ENCODE results near the gene NCS1.

Gene NCS1

DNA sequence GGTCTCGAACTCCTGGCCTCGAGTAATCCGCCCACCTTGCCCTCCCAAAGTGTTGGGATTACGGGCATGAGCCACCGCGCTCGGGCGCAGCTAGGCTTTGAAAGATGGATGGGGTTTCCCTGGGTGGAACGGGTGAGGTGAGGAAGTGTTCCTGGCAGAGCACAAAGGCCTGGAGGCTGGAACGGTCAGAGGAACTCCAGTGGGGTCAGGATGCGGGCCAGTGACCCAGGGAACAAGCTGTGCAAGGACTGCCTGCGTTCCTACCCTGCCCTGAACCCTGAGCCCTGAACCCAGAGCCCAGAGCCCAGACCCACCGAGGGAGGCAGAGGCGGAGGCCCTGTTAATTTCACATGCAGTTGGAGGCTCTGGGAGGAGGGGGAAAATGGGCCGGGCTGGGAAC is 23.4 kb downstream of the NCS1 start:
- no peak for DNase-seq

- no peak for DNase-seq
Measured at GRCh38 chr9:130196643-130197042, 24.4 kb downstream of the NCS1 start.

- DNase-seq = no peak
Measured at GRCh38 chr9:130197386-130197785, 25.2 kb downstream of the NCS1 start.

GRCh38 chr9:130197888-130198287 is 25.7 kb downstream of the NCS1 start:
- no peak for DNase-seq

DNA sequence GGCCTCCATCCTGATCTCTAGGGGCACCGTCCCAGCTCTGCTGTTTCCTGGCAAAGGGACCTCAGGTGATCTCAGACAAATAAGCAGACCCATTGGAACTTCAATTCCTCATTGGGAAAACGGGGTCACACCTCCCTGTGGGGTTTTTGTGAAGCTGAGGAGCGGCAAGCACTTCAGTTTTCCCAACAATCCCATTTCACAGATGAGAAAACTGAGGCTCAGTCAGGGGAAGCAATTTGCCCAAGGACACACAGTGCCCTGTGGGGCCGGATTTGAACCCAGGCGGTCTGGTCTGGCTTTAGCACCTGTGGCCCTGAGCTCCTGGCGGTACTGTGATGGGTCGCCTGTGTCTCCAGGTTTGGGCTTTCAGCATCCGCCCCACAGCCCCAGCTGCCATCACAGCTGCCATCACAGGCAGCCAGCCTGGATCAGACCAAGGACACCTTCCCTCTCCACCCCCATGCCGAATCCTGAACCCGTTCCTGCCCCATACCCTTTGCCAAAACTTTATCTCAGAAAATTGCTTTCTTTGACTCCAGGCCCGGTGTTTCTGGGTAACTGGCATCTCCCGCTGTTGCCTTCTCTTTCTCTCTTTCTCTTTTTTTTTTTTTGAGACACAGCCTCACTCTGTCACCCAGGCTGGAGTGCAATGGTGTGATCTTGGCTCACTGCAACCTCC is 26.4 kb downstream of the NCS1 start:
- no peak for DNase-seq

DNA sequence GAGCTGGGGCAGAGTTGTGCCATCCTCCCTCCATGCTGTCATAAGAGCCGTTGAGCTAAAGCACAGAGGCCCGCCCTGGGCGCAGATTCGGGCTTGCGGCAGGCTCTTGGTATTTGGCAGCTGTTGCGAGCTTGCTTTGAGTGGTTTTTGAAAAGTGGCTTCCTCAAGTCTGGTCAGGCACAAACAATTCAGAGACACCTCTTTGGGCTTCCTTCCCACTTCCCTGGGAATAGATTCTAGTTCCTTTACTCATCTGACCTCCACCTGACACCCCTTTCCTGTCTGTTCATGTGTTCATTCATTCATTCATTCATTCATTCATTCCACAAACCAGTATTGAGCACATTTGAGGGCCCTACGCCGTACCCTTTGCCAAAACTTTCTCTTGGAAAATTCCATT is 27.4 kb downstream of the NCS1 start:
- DNase-seq = no peak

GRCh38 chr9:130200038-130200849 is 28.0 kb downstream of the NCS1 start:
- DNase-seq = no peak

DNA sequence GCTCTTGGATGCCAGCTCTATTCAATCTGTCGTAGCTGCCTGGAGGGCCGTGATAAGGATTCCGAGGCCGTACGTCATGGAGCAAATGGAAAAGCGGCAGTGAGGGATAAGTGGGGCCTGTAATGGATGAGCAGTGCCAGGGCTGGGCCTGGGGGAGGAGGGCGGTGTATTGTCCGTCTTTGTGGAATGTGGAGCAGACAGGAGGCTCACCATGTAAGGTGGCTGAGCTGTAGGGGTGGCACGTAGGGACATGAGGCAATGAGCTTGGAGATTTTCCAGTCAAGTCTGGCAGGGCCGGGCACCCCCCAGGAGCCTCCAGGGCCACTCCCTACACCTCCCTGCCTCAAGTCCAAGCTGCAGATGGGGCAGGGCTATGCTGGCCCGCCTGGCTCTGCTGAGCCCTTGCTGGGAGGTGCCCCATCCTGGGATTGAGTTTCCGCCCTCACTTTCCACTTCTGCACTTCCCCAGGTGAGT is 29.2 kb downstream of the NCS1 start:
- no peak for DNase-seq

DNA sequence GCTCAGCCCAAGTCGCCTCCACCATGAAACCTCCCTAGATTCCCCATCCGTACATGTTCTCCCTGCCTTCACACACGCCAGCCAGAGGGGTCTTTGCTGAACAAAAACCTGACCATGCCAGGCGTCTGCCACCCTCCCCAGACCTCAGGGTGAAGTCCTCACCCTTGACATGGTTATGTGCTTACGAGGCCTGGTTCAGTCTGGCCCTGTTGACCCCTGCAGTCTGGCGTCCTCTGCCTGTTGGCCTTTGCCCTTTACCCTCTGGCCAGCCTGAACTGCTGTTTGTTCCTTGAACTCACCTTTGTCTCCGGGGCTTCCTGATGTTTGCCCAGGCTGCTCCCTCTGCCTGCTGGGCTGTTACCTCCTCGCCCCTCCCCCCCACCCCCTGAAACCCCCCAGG is 29.8 kb downstream of the NCS1 start:
- DNase-seq = no peak

DNA sequence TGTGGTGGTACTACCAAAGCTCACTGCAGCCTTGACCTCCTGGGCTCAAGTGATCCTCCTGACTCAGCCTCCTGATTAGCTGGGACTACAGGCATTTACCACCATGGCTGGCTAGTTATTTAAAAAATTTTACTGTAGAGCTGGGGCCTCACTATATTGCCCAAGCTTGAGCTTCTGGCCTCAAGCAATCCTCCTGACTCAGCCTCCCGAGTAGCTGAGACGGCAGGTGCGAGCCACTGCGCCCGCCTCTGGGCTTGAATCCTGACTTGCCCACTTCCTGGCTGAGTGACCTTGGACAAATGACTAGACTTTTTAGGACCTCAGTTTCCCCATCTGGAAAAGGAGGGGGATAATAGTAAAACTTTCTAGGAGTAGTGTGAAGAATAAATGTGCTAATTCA is 32.1 kb downstream of the NCS1 start:
- DNase-seq = no peak

GRCh38 chr9:130204959-130205358 is 32.8 kb downstream of the NCS1 start:
- DNase-seq = no peak

GRCh38 chr9:130205912-130206311 is 33.7 kb downstream of the NCS1 start:
- no peak for DNase-seq

- no peak for DNase-seq
Measured at GRCh38 chr9:130206579-130206978, 34.4 kb downstream of the NCS1 start.

DNA sequence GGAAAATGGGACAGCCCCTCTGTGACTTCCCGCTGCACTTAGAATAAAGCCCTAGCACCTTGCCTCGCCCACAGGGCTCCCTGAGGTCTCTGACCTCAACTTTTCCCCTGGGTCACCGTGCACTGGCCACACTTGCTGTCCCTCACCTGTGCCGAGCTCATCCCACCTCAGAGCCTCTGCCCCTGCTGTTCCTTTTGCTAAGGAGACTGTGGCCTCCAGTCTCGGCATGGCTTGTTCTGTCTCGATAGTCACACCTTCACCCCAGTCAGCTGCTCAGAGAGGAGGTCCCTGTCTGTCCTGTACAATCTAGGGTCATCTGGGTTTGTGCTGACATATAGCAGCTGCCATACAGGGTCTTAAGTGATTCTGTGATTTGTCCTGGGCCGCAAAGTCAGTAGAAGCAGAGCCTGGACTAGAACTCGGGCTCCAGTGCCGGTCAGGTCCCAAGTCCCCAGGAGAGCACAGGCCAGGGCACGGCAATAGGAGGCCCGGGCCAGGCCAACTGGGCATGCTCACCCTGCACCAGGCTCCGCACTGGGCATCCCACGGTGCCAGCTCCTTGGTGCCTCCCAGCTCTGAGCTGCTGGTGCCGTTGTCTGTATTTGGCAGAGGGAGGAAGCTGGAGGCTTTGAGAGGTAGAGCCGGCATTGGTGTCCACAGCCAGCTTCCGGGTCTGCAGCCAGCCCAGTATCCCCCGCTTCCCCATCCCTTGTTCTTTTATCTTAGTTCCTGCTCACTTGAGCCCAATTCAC is 35.2 kb downstream of the NCS1 start:
- DNase-seq = no peak

DNA sequence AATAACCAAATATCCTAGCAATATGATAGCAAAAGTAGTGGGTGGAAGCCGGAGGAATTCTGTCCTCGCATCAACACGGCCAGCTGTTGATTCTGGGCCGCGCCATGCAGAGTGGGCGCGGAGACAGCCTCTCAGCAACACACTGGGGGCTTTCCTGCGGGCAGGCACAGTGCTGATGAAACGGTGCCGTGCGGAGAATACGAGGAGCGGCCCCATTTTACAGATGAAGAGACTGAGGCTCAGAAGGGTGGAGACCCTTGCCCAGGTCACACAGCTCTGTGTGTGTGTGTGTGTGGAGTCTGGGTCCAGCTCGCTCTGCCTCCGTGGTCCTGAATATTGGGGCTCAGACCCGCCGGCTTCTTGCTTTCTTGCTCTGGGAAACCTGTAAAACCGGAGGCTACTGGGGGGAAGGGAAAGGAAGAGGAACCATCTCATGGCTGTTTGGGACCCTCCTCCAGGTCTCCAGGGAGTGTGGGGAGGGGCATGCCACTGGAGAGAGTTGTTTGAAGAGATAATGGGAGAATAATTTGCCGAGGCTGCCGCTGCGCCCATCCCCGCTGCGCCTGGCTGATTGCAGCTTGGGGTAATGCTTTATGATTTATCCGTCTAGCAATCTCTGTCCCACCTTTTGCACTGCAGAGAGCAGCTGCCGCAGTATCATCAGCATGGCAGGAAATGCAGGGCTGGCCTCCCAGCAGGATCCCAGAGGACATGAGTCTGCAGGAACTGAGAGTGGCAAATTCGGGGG is 36.6 kb downstream of the NCS1 start:
- DNase-seq = no peak

DNA sequence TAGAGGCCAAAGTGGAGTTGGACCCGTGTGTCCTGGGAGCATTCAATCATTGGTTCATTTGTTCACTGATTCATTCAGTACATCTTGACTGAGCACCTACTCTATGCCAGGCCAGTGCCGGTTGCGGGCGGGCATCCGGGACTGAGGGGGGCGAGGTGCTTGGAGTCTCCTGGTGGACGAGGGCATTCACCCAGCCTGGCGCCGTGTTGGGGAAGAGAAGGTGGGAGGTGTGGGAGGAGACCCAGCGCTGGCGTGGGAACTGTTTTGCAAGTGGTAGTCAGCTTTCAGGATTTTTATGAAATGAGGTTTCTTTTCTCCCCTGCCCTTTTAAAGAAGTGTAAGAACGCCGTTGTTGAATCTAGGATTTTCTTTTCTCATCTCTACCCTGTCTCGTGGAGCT is 37.2 kb downstream of the NCS1 start:
- no peak for DNase-seq

- DNase-seq = no peak
Measured at GRCh38 chr9:130211548-130212226, 39.5 kb downstream of the NCS1 start.

DNA sequence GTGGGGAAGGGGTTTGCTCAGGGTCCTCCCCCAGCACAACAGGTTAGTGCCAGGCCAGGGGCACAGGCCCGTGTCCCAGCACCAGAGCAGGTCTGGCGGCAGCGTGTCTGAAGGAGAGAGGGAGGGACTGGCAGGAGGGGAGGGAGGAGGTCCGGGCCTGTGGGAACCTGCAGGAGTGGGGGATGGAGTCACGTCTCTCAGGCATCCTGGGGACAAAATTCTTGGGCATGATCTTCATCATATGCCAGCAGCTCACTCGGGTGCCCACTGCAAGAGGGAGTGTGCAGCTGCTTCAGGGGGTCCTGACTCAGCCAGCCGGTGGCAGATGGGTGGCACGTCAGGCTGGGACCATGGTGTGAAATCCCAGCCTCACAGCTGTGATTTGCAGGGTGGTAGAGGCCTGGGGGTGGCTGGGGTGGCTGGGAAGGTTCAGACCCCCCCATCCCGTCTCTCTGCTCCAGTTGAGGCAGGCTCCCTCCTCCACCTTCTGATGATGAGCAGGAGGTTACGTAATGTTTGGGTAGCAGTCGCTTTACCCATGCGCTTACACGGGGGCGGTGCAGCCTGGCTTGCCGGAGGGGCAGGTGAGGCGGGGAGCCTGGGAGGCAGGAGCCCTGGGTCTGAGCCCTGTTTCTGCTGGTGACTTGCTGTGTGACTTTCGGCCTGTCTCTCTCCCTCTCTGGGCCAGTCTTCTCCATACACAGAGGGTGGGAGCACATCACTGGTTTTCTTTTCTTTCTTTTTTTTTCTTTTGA is 40.5 kb downstream of the NCS1 start:
- DNase-seq = no peak

DNA sequence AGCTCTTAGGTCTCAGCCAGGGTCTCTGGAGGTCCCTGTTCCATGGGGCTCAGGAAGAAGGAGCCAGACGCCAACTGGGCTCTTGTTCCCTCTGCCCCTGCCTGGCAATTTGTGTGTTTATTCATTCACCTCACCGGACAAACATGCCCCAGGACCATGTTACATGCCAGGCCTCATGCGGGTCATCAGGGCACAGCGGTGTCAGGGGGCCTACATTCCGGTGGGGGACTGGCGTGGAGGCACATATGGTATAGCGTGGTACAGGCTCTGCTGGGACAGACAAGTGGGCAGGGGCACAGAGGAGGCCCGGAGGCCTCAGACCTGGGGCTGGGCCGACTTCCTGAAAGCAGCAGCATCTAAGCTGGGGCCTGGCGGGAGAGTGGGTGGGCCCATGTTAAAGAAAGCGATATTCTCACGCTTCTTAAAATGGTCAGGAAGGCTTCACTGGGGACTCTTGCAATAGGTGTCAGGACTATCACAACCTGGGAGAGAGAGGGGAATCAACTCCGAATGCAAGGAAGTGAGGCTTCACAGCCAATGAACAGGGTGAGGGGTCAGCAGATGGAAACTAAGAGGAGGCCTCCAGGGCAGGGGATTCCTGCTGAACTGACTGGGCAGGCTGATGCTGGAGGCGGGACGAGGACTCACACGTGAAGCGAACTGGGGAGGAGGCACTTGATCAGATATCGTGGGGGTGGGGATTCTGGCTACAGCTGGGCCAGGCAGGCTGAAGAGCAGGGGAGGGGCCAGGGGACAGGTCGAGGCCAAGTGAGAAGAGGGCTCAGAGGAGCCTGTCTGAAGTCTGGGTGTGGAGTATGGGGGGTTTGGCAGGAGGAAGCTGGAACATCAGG is 41.9 kb downstream of the NCS1 start:
- no peak for DNase-seq

- DNase-seq = no peak
Measured at GRCh38 chr9:130214776-130215340, 42.7 kb downstream of the NCS1 start.

Data from activated effector memory CD4-positive, alpha-beta T cell treated with Interleukin-2 at 50 U/mL for 16 hours (primary cell).